K562 (cell line): ENCODE measurements around the gene CCDC148. TPM values are rescaled to one million over a fixed set of nuclear protein-coding genes. Genes with fewer than 3 reads are reported as not detected.

Experiments used
- ATAC-seq: fragments of 200-7000 bp; cut with Tn5 transposase; 3 replicates; pipeline ENCODE4 v1.9.1; 2020; ENCODE audit warnings: moderate library complexity
- BruUV-seq: library from RNA; stranded (reverse); fragments of 400-500 nt; replicated peaks from 2 replicates; lab custom pipeline; 2021; lab: Mats Ljungman, UMichigan
- CTCF ChIA-PET: fragments of 300-600 bp; formaldehyde crosslinking; extraction: SDS; loops from one replicate; lab custom pipeline; 2021; ENCODE audit warnings: low intra/inter-chr PET ratio; lab: Yijun Ruan, JAX
- POLR2A ChIA-PET: fragments of 300-600, 350-650 bp; sonication (Branson Sonifier 250); formaldehyde crosslinking; extraction: SDS; loops from one replicate; lab custom pipeline; 2021; ENCODE audit warnings: antibody characterized with exemption, inconsistent platforms; lab: Yijun Ruan, JAX
- DNase-seq, 4 experiments: peaks; one replicate each; pipeline versions ENCODE4 v3.0.0 to v3.0.0-alpha.2; 2011 to 2018; ENCODE audit warnings: low spot score in 3 of 4, mixed read lengths in 3 of 4; ENCODE audit errors: extremely low read depth in 1 of 4
- FAIRE-seq: peaks from 2 replicates; lab custom pipeline; 2011; peaks lifted over from hg19 to GRCh38; lab: Jason Lieb, UNC
- H2AFZ ChIP-seq: 2 replicates; pipeline ENCODE4 v1.6.0; 2011; ENCODE audit warnings: low read depth, low read length, control low read depth, inconsistent platforms
- H3K27ac ChIP-seq: fragments of 200-600 bp; 3 replicates; pipeline ENCODE4 v1.8.0; 2011; ENCODE audit warnings: low read depth, mild to moderate bottlenecking, control low read depth, inconsistent platforms, low read length, moderate library complexity, mixed read lengths; ENCODE audit errors: extremely low read depth
- H3K27me3 ChIP-seq, 2 experiments: fragments of 300-600 bp in 1 of 2; 2 replicates in 1 of 2; 3 replicates in 1 of 2; pipeline versions ENCODE4 v1.6.0 to v1.8.0; 2011; ENCODE audit warnings: inconsistent platforms in 2 of 2, low read length in 2 of 2, mild to moderate bottlenecking in 1 of 2, mixed read lengths in 1 of 2, moderate library complexity in 1 of 2; ENCODE audit not compliant: control insufficient read depth in 2 of 2, insufficient read depth in 2 of 2
- H3K36me3 ChIP-seq: fragments of 300-600 bp; 3 replicates; pipeline ENCODE4 v1.8.0; 2011; ENCODE audit warnings: mild to moderate bottlenecking, low read length, inconsistent platforms; ENCODE audit not compliant: control insufficient read depth, insufficient read depth
- H3K4me1 ChIP-seq, 2 experiments: fragments of 200-600 bp in 1 of 2; replicated peaks in 1 of 2; 2 replicates in 1 of 2; 3 replicates in 1 of 2; pipeline versions ENCODE4 v1.5.1 to v1.8.0; 2011; ENCODE audit warnings: inconsistent platforms in 2 of 2, low read length in 2 of 2, mild to moderate bottlenecking in 1 of 2, mixed read lengths in 1 of 2, moderate library complexity in 1 of 2; ENCODE audit not compliant: control insufficient read depth in 2 of 2, insufficient read depth in 2 of 2
- H3K4me2 ChIP-seq: 2 replicates; pipeline ENCODE4 v1.6.1; 2011; ENCODE audit warnings: low read length, control low read depth, inconsistent platforms, mixed read lengths; ENCODE audit not compliant: insufficient read depth
- H3K4me3 ChIP-seq: fragments of 200-600 bp; sonication (generic), shearing (Covaris generic); 2 replicates; pipeline ENCODE4 v1.5.1; 2016; ENCODE audit warnings: control low read depth, inconsistent platforms
- H3K79me2 ChIP-seq: fragments of 200-600 bp; 3 replicates; pipeline ENCODE4 v1.8.0; 2011; ENCODE audit warnings: low read length, inconsistent platforms; ENCODE audit not compliant: control insufficient read depth, insufficient read depth
- H3K9ac ChIP-seq, 2 experiments: 2 replicates each; pipeline versions ENCODE4 v1.6.0 to v1.6.1; 2011; ENCODE audit warnings: low read depth in 2 of 2, low read length in 2 of 2, control low read depth in 1 of 2, inconsistent platforms in 1 of 2, mild to moderate bottlenecking in 1 of 2, mixed read lengths in 1 of 2; ENCODE audit not compliant: insufficient read depth in 1 of 2
- H3K9me1 ChIP-seq: one replicate; pipeline ENCODE4 v1.6.0; 2011; ENCODE audit warnings: inconsistent platforms, mild to moderate bottlenecking, low read length, moderate library complexity; ENCODE audit not compliant: control insufficient read depth, insufficient read depth
- H3K9me3 ChIP-seq: replicated peaks from 2 replicates; pipeline ENCODE4 v1.5.1; 2011; ENCODE audit warnings: low read depth, low read length, inconsistent platforms; ENCODE audit not compliant: control insufficient read depth, insufficient read depth
- H4K20me1 ChIP-seq: replicated peaks from 2 replicates; pipeline ENCODE4 v1.6.1; 2011; ENCODE audit warnings: low read length, inconsistent platforms, mixed read lengths; ENCODE audit not compliant: control insufficient read depth, insufficient read depth
- ARNT ChIP-seq, 2 experiments: fragments of 450-650 bp; IDR thresholded peaks; 2 replicates each; pipeline ENCODE4 v1.6.1; 2016; ENCODE audit warnings: mild to moderate bottlenecking in 1 of 2
- ATF4 ChIP-seq: fragments of 450-650 bp; formaldehyde crosslinking; IDR thresholded peaks from 2 replicates; pipeline ENCODE4 v1.4.0; 2022; ENCODE audit warnings: mild to moderate bottlenecking, moderate library complexity
- E2F4 ChIP-seq: sonication (generic); formaldehyde crosslinking; IDR thresholded peaks from 2 replicates; pipeline ENCODE4 v1.8.0; 2022; ENCODE audit warnings: mild to moderate bottlenecking, low read depth, missing genetic modification reagents
- E4F1 ChIP-seq: fragments of 250-450 bp; sonication (Bioruptor Pico); IDR thresholded peaks from 2 replicates; pipeline ENCODE4 v1.5.0; 2021; ENCODE audit warnings: mild to moderate bottlenecking, borderline replicate concordance
- ETV1 ChIP-seq: fragments of 450-650 bp; conservative IDR thresholded peaks from 2 replicates; pipeline ENCODE4 v1.6.1; 2016; ENCODE audit warnings: missing genetic modification characterization, control low read depth, low read depth, missing compliant biosample characterization
- GTF3C2 ChIP-seq: IDR thresholded peaks from 3 replicates; pipeline ENCODE4 v1.6.1; 2011; ENCODE audit warnings: borderline replicate concordance, mild to moderate bottlenecking, moderate library complexity; ENCODE audit not compliant: insufficient read length; ENCODE audit errors: extremely low read depth
- KAT8 ChIP-seq: fragments of 450-650 bp; IDR thresholded peaks from 2 replicates; pipeline ENCODE4 v1.6.1; 2016; ENCODE audit warnings: low read depth, mild to moderate bottlenecking
- PHF20 ChIP-seq: fragments of 450-650 bp; IDR thresholded peaks from 2 replicates; pipeline ENCODE4 v1.6.1; 2018; ENCODE audit not compliant: partially characterized antibody
- PRPF4 ChIP-seq: fragments of 200-400 bp; formaldehyde crosslinking; IDR thresholded peaks from one replicate; pipeline ENCODE4 v1.6.1; 2017; ENCODE audit warnings: low read length, low read depth, mild to moderate bottlenecking; ENCODE audit not compliant: insufficient read depth, poor library complexity, severe bottlenecking
- PTRF ChIP-seq: fragments of 450-650 bp; IDR thresholded peaks from 2 replicates; pipeline ENCODE4 v1.6.1; 2016; ENCODE audit warnings: mild to moderate bottlenecking, missing genetic modification characterization, missing compliant biosample characterization
- TAF1 ChIP-seq: IDR thresholded peaks from 2 replicates; pipeline ENCODE4 v1.6.1; 2011; ENCODE audit warnings: mild to moderate bottlenecking, low read length, moderate library complexity; ENCODE audit not compliant: insufficient read depth, control insufficient read depth, severe bottlenecking; ENCODE audit errors: extremely low read depth
- TARDBP ChIP-seq: fragments of 450-650 bp; IDR thresholded peaks from 2 replicates; pipeline ENCODE4 v1.6.1; 2016
- TEAD4 ChIP-seq, 2 experiments: sonication (generic) in 1 of 2; formaldehyde crosslinking in 1 of 2; IDR thresholded peaks; 2 replicates each; pipeline versions ENCODE4 v1.6.1 to v1.8.0; 2012 to 2022; ENCODE audit warnings: borderline replicate concordance in 1 of 2, inconsistent platforms in 1 of 2, low read length in 1 of 2, mild to moderate bottlenecking in 1 of 2, missing genetic modification reagents in 1 of 2
- U2AF1 ChIP-seq: fragments of 200-400 bp; formaldehyde crosslinking; optimal IDR thresholded peaks from 2 replicates; pipeline ENCODE3; 2017; ENCODE audit warnings: mild to moderate bottlenecking, low read depth, low read length, moderate library complexity
- ZNF444 ChIP-seq: fragments of 250-450 bp; sonication (Bioruptor Pico); IDR thresholded peaks from 2 replicates; pipeline ENCODE4 v1.4.0; 2020; ENCODE audit warnings: mild to moderate bottlenecking, moderate library complexity
- WGBS: fragments of 100-300 bp; shearing (Covaris generic); methylation state at CpG from one replicate; pipeline ENCODE4 v1.1.6; 2016; ENCODE audit warnings: low coverage, mixed read lengths; ENCODE audit not compliant: insufficient coverage; ENCODE audit errors: missing lambda C conversion rate; 5-methylcytosine and 5-hydroxymethylcytosine counted together
- in situ Hi-C: fragments of 300-500 bp; cut with MboI; formaldehyde crosslinking; loops from 4 replicates; pipeline ENCODE4 v1.15.0; 2018; ENCODE audit warnings: inconsistent platforms, mixed read lengths
- intact Hi-C: fragments of 100-400 bp; cut with micrococcal nuclease; formaldehyde crosslinking; loops from 2 replicates; pipeline ENCODE4 v1.14.2; 2022
- polyA plus RNA-seq, 8 experiments: library from polyadenylated mRNA; depleted of rRNA in 4 of 8; stranded (reverse) in 5 of 8; unstranded in 3 of 8; fragments of >200 nt; fragmentation: Nextera tagmentation in 2 of 8; fragmentation: Illumina TruSeq in 1 of 8; extraction: Ambion mirVana in 2 of 8; extraction: Trizol in 1 of 8; gene quantifications; 2 replicates each; pipeline versions ENCODE4 v1.2.1 to v1.2.3, GENCODE V29; 2011 to 2014; ENCODE audit warnings: inconsistent platforms in 1 of 8, missing spikeins in 1 of 8
- total RNA-seq, 7 experiments: library from RNA; depleted of rRNA in 6 of 7; stranded (reverse); fragments of >200 nt in 6 of 7; fragmentation: Illumina TruSeq in 2 of 7; extraction: Trizol in 2 of 7; gene quantifications; 2 replicates each; pipeline versions ENCODE4 v1.2.1 to v1.2.3, GENCODE V29; 2011 to 2021; ENCODE audit warnings: low replicate concordance in 1 of 7

The CCDC148 gene
- total and polyA plus RNA-seq, 9 of the 15 experiments (the other 6 are each of a cell fraction or from before 2014, with no cell fraction given), result 0.10 to 1.4 (median 0.65) TPM

GRCh38 chr2:158240975-158241374 is 215.6 kb downstream of the CCDC148 start:
- no peaks in the 10 kb centered on the region; a peak in 1 of 5 replicates for H3K4me1 ChIP-seq
- FAIRE-seq (no peak), ATAC-seq (no peak), DNase-seq (no peak)
- H2AFZ ChIP-seq, result no peak overlapping the region
- H3K4me3 ChIP-seq, result no peak overlapping the region
- no peaks in the 10 kb centered on the region for H3K9me1 ChIP-seq
- no peaks in the 10 kb centered on the region for H3K36me3 ChIP-seq
- intact Hi-C loops (no loop called here), in situ Hi-C loops (no loop called here)
- ChIA-PET CTCF (no interaction called here), POLR2A (interaction anchor here (0.6 kb wide), 1 partner anchor 37 kb away, joined by 3 read pairs; no protein-coding TSS in a partner anchor)
- no peaks in the 10 kb centered on the region for H4K20me1 ChIP-seq
- no peaks in the 10 kb centered on the region for H3K27me3 ChIP-seq
- H3K9ac ChIP-seq, result no peak overlapping the region
- no peak overlapping the region for H3K4me2 ChIP-seq
- no TSS peak for BruUV-seq
- no peaks in the 10 kb centered on the region for H3K9me3 ChIP-seq
- H3K27ac ChIP-seq, result no peak overlapping the region
- no peaks in the 10 kb centered on the region for H3K79me2 ChIP-seq
- 15% methylated on average over 2 of the region's 2 CpGs for WGBS
- TF ChIP-seq ETV1 (tag) (no peak), KAT8 (no peak), E4F1 (CRISPR knock-in tag) (no peak), PTRF (tag) (no peak), E2F4 (CRISPR knock-in tag) (no peak), ARNT (IDR thresholded peaks at IDR 0.05) (no peak), GTF3C2 (no peak), TEAD4 (IDR thresholded peaks at IDR 0.05; ENCODE audit: low read length) (no peak), TEAD4 (CRISPR knock-in tag; IDR thresholded peaks at IDR 0.05; ENCODE audit: borderline replicate concordance) (no peak), PRPF4 (no peak), PHF20 (no peak), TAF1 (no peak), ATF4 (CRISPR knock-in tag) (no peak), U2AF1 (no peak), ZNF444 (CRISPR knock-in tag) (no peak), TARDBP (no peak)
